K562 (cell line): ENCODE measurements around the gene VIPR1.

ENCODE experiments used
- LEF1 ChIP-seq: fragments of 450-650 bp; IDR thresholded peaks from 2 replicates; pipeline ENCODE4 v1.6.1; 2016; ENCODE audit warnings: mild to moderate bottlenecking
- MCM3 ChIP-seq: fragments of 450-650 bp; IDR thresholded peaks from 2 replicates; pipeline ENCODE4 v1.6.1; 2016
- POLR2A ChIP-seq: fragments of 450-650 bp; conservative IDR thresholded peaks from 2 replicates; pipeline ENCODE4 v1.6.1; 2016
- RUNX1 ChIP-seq: sonication (generic); IDR thresholded peaks from 2 replicates; pipeline ENCODE4 v1.6.1; 2016; ENCODE audit warnings: antibody characterized with exemption, low read depth
- SAFB ChIP-seq: fragments of 200-400 bp; formaldehyde crosslinking; IDR thresholded peaks from 2 replicates; pipeline ENCODE4 v1.6.1; 2017; ENCODE audit warnings: low read depth, low read length, borderline replicate concordance
- TCF7L2 ChIP-seq: fragments of 150-350 bp; IDR thresholded peaks from 2 replicates; pipeline ENCODE4 v1.6.1; 2016; ENCODE audit warnings: low read depth, mild to moderate bottlenecking, low read length, moderate library complexity
- ZNF449 ChIP-seq: fragments of 250-450 bp; sonication (Bioruptor Pico); IDR thresholded peaks from 2 replicates; pipeline ENCODE4 v1.8.0; 2022; ENCODE audit warnings: moderate library complexity, mild to moderate bottlenecking, inconsistent platforms
- TF ChIP-seq, protein P1 (sequence below): sonication (generic); formaldehyde crosslinking; IDR thresholded peaks from 2 replicates; pipeline ENCODE4 v1.9.0; 2022; ENCODE audit warnings: mild to moderate bottlenecking, missing genetic modification reagents
- TF ChIP-seq, protein P2 (sequence below), 3 experiments: IDR thresholded peaks in 2 of 3; conservative IDR thresholded peaks in 1 of 3; 2 replicates each; pipeline ENCODE4 v1.5.1; 2011 to 2012; ENCODE audit warnings: low read length in 3 of 3, mild to moderate bottlenecking in 3 of 3, control low read depth in 2 of 3, improper control_type of control experiment in 1 of 3, inconsistent platforms in 1 of 3, low read depth in 1 of 3, mixed read lengths in 1 of 3, moderate library complexity in 1 of 3; ENCODE audit not compliant: insufficient read depth in 2 of 3

DNA sequence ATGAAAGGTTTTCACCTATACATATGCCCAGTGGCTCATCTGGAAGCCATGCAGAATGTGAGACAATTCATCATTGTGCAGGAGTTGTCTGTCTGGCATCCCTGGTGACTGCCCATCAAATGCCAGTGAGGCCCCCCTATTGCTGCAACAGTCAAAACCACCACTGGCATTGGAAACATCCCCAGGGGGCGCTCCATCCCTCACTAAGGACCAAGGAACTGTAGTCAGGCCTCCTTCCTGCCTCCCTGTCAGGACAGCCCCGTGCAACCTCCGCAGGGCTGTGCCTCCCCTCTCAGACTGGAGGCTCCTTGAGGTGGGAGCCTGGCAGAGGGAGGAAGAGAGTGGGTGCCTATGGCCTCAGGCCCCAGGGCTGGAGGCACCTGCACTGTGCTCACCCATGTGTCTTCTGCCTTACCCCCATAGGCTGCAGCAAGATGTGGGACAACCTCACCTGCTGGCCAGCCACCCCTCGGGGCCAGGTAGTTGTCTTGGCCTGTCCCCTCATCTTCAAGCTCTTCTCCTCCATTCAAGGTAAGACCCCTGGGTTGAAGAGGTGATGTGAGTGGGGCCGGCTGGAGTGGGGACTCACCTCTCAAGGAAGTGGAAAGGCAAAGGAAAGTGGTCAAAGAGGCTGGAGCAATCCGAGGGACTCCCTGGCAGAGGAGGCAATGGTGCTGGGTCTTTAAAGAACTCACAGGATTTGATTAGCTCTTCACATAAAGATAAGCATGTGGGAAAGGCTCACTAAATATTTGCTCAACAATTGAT, 16.5 kb downstream of the VIPR1 start:
- TF ChIP-seq TCF7L2 (no peak), MCM3 (no peak), POLR2A (no peak), SAFB (no peak), RUNX1 (no peak), ZNF449 (no peak), LEF1 (no peak)
- TF ChIP-seq, protein P1, sequence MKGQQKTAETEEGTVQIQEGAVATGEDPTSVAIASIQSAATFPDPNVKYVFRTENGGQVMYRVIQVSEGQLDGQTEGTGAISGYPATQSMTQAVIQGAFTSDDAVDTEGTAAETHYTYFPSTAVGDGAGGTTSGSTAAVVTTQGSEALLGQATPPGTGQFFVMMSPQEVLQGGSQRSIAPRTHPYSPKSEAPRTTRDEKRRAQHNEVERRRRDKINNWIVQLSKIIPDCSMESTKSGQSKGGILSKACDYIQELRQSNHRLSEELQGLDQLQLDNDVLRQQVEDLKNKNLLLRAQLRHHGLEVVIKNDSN, result no peak
- TF ChIP-seq, protein P2, sequence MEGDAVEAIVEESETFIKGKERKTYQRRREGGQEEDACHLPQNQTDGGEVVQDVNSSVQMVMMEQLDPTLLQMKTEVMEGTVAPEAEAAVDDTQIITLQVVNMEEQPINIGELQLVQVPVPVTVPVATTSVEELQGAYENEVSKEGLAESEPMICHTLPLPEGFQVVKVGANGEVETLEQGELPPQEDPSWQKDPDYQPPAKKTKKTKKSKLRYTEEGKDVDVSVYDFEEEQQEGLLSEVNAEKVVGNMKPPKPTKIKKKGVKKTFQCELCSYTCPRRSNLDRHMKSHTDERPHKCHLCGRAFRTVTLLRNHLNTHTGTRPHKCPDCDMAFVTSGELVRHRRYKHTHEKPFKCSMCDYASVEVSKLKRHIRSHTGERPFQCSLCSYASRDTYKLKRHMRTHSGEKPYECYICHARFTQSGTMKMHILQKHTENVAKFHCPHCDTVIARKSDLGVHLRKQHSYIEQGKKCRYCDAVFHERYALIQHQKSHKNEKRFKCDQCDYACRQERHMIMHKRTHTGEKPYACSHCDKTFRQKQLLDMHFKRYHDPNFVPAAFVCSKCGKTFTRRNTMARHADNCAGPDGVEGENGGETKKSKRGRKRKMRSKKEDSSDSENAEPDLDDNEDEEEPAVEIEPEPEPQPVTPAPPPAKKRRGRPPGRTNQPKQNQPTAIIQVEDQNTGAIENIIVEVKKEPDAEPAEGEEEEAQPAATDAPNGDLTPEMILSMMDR (IDR thresholded peaks at IDR 0.05 in 2 of 3, conservative IDR thresholded peaks at IDR 0.05 in 1 of 3; ENCODE audit: insufficient read depth in 2 of 3, low read depth in 1 of 3, low read length in 3 of 3), result peak; percentile 71 to 75 (median 74)
